ENCODE measurements around the gene EPHA6.

DNA sequence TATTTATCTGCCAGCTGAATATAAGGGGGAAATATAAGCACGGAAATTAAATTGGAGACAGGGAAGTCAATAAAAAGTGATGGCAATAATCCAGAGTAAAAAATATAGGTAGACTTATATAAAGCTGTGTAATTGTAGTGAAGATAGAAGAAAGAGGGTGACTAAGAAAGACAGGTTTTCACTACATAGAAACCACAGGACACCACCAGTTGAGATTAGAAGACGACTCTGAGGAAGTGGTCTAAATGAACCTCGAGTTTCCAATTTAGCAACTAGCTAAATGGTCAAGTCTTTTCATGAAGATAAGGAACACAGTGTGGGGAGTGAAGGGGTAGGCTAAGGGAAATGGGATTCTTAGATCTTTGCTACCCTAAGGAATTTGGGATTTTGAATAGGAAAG is 761.3 kb downstream of the EPHA6 start:
- TF ChIP-seq EZH2 (IDR thresholded peaks at IDR 0.05; ENCODE audit: insufficient read depth, poor library complexity, severe bottlenecking) (no peak), EZH2phosphoT487 (IDR thresholded peaks at IDR 0.05; ENCODE audit: insufficient read depth, low read depth) (no peak)

All from GM23248 (cell line).